ENCODE results near the gene MLN.

Gene MLN

DNA sequence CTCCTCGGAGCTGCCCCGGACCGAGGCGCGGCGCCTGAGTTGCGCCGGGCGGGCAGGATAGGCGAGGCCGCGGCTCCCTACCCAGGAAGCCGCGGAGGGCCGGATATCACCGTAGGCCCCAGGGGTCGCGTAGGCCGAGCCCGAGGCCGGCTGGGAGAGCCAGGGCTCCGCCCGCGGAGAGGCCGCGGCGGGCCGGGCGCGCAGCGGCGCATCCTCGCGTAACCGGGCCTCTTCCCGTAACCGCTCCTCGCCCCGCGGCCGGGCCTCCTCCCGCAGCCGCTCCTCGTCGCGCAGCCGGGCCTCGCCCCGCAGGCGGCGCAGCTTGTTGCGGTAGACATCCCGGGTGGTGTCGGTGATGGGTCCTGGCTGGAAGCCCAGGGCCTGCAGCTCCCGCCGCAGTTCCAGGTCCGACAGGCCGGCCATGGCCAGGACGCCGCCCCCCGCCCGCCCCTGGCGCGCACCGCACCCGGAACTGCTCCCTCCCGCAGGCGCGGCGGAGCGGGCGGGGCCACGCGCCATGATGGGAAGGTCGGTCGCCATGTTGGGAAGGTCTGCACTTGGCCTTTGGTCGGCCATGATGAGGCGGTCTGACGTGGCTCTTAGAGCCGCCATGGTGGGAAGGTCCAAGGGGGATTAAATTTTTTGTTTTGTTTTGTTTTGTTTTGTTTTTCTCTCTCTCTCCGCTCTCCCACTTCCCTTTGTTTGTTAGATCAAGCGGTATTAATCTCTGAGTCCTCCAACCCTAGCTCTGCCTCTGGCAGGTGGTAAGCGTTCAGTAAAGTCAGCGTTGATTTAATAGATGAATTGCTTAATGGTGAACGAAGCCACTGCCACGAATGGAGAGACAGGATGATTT, 14.9 kb downstream of the MLN start, which contains the start of gene LEMD2:
Gene LEMD2, minus strand, starts transcription at position 437 of the 856 bp plus-strand sequence. Its CDS starts 14 bp downstream, at position 423.
- peak; percentile 80 for DNase-seq (ENCODE audit: low read depth, low spot score)

DNA sequence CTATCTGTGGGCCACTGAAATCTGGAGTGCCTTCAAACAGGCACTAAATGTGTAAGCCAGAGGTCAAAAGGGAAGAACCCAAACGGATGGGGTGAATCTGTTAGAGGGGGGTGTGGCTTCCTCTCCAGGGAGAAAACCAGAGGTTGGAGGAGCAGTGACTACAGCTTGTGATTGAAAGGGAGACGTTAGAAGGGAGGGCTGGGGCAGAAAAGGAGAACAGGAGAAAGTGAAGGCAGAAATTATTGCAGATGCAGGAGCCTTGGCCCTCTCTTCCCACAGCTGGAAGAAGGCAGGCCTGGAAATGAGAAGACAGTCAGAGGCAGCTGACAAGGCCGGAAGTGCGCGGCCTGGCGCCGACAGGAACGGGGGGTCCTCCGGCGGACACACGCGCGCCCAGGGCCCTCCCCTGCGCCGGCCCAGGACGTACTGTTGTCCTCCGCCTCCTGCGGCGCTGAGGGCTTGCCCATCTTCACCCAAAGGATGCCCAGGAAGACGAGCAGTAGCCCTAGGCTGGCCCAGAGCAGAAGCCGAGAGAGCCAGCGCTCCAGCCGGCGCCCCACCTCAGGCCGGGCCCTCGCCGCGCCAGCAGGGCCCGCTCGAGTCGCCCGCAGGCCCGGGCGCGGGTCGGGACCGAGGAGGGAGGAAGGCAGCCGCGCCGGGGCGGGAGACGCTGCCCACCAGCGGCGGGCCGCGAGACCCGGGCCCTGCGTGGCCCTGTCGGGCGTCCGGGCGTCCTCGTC, 15.7 kb downstream of the MLN start:
- DNase-seq (ENCODE audit: low read depth, low spot score), result peak; percentile 50

GRCh38 chr6:33787346-33787953, 16.4 kb downstream of the MLN start:
- DNase-seq (ENCODE audit: low read depth, low spot score), result no peak

GRCh38 chr6:33786736-33787135, 17.1 kb downstream of the MLN start:
- no peak for DNase-seq (ENCODE audit: low read depth, low spot score)

- no peak for DNase-seq (ENCODE audit: low read depth, low spot score)
These were observed 18.0 kb downstream of the MLN start for GRCh38 chr6:33785778-33786177.

GRCh38 chr6:33784787-33785186, 19.0 kb downstream of the MLN start:
- DNase-seq (ENCODE audit: low read depth, low spot score), result no peak

DNA sequence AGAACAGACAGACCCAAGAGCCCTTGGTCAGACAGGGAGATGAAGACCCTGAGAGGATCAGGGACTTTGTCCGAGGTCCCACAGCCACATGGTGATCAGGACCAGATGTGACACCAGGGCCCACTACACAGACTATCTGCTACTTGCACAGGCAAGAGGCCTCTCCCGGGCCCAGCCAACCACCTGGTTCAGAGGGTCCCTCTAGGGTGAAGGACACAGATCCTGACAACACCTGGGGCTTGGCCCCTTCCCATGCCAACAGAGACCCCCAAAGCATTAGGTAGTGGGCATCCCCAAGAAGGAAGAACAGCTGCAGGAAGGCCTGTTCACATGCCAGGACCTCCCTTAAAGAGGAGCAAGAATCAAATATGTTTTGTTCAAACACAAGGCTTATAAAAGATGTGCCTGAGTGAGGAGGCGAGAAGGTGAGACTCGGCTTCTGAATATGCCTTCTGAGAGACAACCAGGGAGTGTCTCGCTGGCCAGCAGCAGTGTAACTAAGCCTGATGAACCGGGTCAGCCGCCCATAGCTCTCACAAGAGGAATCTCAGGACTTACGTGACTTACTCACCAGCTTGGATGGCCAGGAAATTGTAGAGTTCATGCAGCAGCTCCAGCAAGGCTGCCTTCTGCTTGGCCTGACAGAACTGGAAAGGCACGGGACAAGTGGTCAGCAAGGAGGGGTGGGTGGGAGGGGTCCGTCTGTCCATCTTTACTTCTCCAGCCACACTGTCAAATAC, 19.9 kb downstream of the MLN start:
- no peak for DNase-seq (ENCODE audit: low read depth, low spot score)

GRCh38 chr6:33782561-33782960, 21.2 kb downstream of the MLN start:
- no peak for DNase-seq (ENCODE audit: low read depth, low spot score)

- DNase-seq (ENCODE audit: low read depth, low spot score), result no peak
These were observed 22.4 kb downstream of the MLN start for GRCh38 chr6:33781131-33781975.

DNA sequence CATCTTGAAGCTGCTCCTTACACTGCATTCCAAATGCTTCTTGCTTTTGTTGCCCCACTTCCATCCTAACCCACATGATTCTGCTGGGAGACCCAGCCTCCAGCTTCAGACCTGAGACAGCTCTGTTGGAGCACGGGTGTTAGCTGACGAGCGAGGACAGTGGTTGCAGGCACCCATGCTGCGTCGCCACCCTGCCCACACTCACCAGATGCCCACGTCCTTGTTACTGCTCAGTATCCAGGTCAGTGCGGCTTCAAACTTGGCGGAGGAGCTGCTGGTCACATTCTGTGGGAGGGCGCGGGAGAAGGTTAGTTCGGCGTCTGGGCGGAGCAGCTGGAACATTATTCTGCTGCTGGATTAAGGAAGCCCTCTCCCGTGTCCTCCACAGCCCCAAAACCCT, 23.9 kb downstream of the MLN start:
- DNase-seq (ENCODE audit: low read depth, low spot score), result no peak

DNA sequence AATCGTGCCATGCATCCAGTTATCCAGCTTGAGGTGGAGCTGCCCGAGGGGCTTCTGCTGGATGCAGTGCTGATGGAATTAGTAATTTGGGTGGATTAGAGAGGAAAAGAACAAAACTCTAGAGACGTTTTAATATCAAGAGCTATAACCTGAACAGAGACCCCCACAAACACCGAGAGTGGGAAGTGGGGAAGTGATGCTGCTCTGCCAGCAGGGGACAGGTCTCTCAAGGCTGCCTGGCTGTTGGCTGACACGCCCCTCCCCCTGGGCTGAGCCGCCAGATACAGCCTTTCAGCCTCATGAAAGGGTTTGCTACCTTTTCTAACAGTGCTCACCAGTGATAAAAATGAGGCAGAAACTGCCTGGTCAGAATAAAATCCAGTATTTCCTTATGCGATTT, 24.5 kb downstream of the MLN start:
- DNase-seq (ENCODE audit: low read depth, low spot score), result no peak

GRCh38 chr6:33778444-33779121, 25.2 kb downstream of the MLN start:
- DNase-seq (ENCODE audit: low read depth, low spot score), result no peak

DNA sequence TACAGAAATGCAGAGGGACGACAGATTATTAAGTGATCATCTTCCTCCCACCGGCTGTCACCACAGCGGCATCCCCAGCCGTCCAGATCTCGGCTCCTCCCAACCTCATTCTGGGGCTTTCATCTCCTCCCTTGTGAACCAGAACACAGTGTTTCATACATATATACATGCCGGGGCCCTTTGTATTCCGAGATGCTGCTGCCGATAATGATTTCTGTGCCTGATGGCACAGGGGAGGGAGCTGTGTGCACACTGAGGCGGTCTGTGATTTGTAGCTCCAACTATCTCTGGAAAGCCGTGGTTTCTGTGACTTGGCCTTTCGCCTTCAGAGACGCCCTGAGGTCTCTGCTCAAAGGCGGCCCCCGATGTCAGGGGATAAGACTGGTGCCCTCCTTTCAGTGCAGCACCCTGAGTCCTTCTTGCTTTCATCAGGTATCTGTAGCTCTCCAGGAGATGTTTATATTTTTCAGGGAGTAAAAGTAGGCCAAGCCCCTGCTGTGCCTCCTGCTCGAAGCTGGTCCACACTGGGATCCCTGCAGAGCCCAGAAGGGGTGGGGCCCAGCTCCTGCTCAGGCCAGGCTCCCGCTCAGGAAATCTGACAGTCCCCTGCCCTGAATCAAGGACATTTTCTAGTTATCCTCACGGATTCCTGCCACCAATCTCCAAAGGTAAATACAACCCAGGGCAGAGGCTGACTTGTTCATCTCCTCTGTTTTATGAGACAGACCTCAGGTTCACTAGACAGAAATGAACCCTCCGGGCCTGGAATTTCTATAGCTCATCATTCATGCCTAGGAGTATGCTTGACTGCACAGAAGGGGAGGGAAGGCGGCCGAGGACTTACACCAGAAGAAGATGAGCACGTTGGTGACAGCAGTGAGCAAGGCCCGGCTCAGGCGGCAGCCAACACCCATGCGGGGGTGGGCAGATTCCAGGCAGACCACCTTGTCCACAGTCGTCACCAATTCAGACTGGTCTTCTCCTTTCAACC, 26.1 kb downstream of the MLN start:
- DNase-seq (ENCODE audit: low read depth, low spot score), result no peak

- no peak for DNase-seq (ENCODE audit: low read depth, low spot score)
These were observed 27.0 kb downstream of the MLN start for GRCh38 chr6:33776764-33777163.

DNA sequence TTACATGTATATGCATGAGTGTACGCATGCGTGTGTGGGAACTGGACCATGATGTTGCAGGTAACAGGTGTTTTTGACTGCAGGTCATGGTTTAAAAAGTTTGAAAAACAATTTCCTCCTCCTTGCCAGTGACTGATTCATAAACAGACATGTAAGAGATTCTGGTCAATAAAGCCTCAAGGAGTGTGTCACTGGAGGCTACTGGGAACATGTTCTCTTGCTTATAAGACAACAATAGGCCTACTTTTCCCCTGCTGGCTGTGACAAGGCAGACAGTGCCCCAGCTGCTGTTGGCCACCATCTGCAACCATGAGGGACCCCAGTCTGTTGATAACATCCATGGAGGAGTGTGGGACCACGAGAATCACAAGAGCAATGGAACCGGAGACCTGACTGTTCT, 27.6 kb downstream of the MLN start:
- no peak for DNase-seq (ENCODE audit: low read depth, low spot score)

DNA sequence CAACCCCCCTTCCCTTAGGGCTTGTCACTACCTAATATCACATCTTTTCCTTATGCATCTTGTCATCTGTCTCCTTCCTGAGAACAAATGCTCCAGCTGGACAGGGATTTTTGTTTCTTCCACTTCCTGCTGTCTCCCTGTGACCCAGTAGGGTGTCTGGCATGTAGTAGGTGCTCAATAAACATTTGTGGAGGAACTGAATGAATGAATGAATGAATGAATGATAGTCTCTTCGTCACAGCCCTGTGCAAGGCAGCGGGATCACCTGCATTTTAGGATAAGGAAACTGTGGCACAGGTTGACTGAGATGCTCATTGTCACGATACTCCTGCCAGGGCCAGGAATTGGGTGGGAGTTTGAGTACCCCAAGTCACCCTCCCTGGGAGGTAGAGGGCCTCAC, 29.0 kb downstream of the MLN start:
- DNase-seq (ENCODE audit: low read depth, low spot score), result no peak

DNA sequence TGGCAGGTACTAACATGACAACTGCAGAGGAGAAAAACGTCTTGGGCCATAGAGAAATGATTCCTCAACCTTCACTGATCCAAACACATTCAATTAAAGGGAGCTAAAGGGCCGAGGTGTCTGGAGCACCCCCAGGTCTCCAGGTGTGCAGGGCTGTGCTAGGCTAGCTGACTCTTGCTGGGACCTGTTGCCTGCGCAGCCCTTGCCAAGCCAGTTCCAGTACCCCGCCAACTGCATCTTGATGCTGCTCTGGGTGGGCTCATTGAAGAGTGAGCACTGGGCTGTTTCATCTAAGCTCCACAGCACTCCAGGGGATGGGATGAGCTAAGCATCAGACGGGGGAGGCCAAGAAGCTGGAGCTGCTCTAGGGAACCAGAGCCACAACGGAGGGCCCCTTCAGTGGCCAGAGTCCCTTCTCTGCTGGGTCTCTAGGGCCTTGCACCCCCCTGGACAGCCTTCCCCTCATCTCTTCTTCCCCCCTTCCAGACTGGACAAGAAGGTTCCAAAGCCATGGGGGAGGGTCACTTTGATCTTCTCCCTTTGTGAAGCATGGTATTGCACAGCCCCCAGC, 30.8 kb downstream of the MLN start:
- no peak for DNase-seq (ENCODE audit: low read depth, low spot score)

- no peak for DNase-seq (ENCODE audit: low read depth, low spot score)
These were observed 31.5 kb downstream of the MLN start for GRCh38 chr6:33772082-33772830.
